GM15510 (cell line): Measurements from ENCODE around the gene AKT2.

Experiments used
- POLR2A ChIP-seq: IDR thresholded peaks from 3 replicates; pipeline ENCODE4 v1.6.1; 2011; ENCODE audit warnings: borderline replicate concordance; ENCODE audit not compliant: insufficient read length; ENCODE audit errors: extremely low read depth

Gene AKT2

DNA sequence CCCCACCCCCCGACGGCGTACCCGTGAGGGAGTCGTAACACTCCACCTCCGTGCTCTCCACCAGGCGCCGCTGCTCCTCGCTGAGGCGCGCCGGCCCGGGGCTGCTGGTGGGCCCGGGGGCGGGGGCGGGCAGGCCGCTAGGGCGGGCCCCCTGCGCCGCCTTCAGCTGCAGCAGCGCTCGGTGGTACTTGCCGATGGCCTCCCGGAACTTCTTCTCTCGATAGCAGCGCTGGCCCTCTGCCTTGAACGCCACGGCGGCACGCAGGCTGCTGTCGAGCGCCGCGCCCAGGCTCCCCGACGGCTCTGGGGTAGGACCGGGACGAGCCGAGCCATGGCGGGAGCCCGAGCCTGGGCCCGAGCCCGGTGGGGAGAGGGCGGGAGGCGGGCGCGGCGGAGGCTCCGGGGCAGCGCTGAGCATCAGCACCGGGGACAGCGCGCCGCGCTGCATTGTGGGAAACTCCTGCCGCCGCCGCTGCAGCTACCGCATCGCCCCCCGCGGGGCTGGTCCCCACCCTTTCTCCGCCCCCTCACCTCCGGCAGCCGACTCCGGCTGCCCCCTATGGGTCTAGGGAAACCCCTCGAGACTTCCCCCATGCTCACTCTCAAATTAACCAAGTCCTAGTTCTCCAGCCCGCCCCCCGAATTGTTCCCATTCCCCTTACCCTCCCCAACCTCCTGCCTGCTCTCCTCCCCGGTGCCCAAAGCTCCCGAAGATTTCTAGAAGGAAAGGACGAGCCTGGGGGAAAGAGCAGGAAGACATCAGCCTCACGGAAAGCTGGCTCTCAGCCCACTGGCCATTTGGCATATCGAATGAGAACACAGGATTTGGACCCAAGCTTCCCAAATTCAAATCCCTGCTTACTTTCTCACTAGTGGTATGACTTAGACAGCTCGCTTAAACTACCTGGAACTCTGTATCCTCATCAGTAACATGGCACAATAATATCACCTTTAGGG, 66.9 kb downstream of the AKT2 start, which contains the start of gene TTC9B:
TTC9B (minus strand) TSS at position 451 of the 957 bp plus-strand sequence; CDS start at position 448, 3 bp downstream.
- TF ChIP-seq POLR2A = no peak

DNA sequence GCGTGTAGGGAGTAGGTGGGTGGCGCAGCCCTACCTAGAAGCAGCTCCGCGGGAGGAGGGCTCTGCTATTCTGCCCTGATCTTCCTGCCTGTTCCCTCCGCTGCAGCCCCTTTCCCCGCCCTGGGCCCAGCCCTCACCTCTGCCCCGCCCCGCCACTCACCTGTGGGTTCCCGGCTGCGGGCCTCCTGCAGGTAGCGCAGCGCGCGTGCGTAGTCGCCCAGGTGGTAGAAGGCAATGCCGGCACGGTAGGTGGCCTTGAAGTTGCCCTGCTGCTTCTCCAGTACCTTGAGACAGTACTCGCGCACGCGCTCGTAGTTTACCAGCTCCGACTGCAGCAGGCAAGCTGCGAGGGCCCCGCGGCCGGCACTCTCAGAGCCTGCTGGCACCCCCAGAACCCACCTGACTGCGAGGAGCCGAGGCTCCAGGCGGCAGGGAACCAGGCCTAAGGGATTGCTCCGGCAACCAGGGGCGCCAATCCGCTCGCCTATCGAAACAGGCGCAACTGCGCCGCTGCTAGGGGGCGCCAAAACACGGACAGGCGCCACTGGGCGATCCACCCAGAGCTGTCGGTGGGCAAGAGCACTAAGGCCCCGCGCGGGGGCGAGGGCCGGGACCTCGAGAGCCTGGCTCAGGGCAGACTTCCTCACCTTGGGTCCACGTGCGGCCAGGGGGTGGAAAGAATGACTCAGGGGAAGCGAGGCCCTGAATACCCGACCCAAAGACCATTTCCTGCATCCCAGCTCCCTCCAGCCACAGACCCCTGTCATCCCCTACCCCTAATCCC, 67.9 kb downstream of the AKT2 start:
- TF ChIP-seq POLR2A = no peak

DNA sequence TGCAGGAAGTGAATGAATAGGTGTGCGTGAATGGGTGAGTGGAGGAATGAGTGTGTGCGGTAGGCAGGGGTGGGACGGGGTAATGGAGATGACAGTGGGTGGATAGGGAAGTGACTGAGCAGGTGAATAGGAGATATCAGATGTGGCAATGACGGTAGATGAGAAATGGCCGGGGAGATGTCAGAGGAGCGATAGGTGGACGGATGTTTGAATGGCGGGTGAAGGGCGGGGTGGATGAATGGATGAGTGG, 68.4 kb downstream of the AKT2 start:
- TF ChIP-seq POLR2A = no peak

DNA sequence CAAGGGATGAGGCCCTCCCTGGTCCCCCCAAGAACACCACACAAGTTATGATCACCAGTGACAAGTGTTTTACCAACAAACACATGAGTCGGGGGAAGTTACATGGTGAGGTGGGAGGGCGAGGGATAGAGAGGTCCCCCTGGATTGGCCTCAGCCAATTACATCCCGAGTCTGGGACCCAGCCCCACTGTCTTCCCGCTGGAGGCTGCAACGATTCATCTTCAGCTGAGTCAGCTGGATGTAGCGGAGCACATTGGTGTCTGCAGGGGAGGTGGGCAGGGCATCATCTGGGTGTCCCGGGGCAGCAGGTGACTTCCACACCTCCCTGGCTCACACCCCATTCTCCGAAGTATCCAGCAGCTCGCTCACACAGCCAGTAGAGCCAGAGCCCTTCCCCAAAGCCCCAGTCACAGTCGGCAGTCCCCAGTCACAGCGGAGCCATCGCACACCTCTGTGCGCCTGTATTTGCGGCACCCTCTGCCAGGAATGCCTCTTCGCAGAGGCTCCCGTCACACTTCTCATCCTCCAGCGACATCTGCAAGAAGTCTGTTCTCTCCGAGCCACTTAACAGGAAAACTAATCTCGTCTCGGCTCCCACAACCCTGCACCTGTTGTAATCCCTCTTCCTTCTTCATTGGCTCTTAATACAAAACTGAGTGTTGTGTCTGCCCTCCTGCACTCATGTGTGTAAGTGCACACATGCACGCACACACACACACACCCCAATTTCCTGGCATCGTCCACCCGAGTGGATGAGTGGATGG, 69.0 kb downstream of the AKT2 start:
- TF ChIP-seq POLR2A = no peak

DNA sequence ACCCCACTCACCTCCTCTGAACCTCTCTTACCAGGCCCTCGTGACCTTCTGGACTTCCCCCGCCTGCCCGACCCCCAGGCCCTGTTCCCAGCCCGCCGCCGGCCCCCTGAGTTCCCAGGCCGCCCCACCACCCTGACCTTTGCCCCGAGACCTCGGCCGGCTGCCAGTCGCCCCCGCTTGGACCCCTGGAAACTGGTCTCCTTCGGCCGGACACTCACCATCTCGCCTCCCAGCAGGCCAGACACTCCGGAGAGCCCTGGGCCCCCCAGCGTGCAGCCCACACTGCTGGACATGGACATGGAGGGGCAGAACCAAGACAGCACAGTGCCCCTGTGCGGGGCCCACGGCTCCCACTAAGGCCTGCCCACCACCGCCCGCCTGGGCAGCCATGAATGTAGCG, 70.2 kb downstream of the AKT2 start:
- no peak for TF ChIP-seq POLR2A

DNA sequence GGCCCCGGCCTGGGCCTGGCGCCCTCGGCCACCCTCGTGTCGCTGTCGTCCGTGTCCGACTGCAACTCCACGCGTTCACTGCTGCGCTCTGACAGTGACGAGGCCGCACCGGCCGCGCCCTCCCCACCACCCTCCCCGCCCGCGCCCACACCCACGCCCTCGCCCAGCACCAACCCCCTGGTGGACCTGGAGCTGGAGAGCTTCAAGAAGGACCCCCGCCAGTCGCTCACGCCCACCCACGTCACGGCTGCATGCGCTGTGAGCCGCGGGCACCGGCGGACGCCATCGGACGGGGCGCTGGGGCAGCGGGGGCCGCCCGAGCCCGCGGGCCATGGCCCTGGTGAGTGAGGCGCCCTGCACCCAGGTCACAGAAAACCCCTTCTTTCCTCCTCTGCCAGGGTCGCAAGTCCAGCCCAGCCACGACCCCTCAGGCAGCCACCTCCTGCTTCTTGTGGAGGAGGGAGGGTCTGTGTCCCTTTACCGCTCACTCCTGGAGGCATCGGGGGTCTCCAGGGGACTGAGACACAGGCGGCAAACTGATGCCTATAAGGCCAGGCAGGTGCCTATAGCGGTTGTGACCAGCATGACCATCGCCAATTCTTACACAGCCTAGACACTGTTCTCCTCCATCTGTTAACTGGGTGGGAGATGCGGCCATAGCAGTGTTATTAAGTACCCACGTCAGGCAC, 71.1 kb downstream of the AKT2 start:
- TF ChIP-seq POLR2A = no peak

DNA sequence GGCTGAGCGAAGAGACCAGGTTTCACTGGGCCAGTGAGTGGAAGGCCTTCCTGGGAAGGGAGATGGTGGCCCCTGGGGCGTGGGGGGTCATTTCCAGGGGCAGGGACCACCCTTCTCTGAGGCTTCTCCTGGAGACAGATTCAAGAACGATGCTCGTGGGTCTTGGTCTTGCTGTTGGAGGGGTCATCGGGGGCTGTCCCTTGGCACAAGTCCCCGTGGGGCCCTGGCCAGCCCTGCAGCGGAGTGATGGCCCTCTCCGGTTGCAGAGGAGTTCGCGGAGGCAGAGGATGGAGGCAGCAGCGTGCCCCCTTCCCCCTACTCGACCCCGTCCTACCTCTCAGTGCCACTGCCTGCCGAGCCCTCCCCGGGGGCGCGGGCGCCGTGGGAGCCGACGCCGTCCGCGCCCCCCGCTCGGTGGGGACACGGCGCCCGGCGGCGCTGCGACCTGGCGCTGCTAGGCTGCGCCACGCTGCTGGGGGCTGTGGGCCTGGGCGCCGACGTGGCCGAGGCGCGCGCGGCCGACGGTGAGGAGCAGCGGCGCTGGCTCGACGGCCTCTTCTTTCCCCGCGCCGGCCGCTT, 71.8 kb downstream of the AKT2 start:
- no peak for TF ChIP-seq POLR2A

DNA sequence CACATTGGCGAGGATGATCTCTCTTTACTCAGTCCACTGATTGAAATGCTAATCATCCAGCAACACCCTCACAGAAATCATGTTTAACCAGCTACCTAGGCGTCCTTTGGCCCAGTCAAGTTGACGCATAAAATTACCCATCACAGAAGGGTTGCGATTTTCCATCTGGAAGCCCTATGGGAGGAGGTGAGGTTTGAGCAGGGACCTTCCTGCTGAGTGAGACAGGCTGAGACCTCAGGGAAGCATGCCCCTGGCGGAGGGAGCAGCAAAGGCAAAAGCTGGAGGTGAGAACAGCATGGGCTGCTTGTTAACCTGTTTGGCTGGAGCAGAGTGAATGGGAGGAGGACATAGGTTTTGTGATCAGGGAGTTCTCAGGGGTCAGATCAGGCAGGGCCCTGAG, 74.3 kb downstream of the AKT2 start:
- no peak for TF ChIP-seq POLR2A

DNA sequence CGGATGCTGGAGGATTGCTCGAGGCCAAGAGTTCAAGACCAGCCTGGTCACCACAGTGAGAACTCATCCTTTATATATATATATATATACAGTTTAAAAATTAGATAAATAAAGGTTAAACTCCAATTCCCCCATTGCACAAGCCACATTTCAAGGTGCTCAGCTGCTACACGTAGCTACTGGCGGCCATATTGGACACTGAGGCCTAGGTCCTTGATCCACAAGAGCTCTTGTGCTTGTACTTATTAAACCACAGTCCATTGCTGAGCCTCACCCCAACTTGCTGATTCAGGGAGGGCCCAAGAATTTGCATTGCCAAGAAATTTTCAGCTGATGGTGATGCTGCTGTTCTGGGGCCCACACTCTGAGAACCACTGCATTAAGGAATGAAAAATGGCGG, 76.5 kb downstream of the AKT2 start:
- TF ChIP-seq POLR2A = no peak

DNA sequence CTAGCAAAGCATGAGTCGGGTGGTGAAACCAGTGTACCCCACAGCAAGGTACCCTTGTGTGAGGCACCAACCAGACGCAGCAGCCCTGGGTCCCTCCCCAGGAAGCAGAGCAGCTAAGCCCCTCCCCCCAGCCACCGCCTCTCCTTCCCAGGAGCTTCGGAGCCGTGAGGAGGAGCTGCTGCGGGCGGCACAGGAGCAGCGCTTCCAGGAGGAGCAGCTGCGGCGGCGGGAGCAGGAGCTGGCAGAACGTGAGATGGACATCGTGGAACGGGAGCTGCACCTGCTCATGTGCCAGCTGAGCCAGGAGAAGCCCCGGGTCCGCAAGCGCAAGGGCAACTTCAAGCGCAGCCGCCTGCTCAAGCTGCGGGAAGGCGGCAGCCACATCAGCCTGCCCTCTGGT, 79.4 kb downstream of the AKT2 start:
- TF ChIP-seq POLR2A = no peak

DNA sequence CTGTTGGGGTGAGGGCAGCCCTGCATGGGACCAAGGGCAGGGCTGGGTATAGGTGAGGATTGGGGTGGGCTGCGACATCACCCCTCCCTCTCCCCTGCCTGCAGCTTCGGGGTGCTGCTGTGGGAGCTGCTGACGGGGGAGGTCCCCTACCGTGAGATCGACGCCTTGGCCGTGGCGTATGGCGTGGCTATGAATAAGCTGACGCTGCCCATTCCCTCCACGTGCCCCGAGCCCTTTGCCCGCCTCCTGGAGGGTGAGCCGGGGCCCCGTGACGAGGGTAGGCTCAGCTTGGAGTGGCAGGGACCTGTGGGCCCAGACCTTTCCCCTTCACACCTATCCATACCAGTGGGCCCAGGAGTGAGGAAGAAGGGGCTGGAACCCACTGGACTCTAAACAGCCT, 80.8 kb downstream of the AKT2 start:
- TF ChIP-seq POLR2A = no peak

DNA sequence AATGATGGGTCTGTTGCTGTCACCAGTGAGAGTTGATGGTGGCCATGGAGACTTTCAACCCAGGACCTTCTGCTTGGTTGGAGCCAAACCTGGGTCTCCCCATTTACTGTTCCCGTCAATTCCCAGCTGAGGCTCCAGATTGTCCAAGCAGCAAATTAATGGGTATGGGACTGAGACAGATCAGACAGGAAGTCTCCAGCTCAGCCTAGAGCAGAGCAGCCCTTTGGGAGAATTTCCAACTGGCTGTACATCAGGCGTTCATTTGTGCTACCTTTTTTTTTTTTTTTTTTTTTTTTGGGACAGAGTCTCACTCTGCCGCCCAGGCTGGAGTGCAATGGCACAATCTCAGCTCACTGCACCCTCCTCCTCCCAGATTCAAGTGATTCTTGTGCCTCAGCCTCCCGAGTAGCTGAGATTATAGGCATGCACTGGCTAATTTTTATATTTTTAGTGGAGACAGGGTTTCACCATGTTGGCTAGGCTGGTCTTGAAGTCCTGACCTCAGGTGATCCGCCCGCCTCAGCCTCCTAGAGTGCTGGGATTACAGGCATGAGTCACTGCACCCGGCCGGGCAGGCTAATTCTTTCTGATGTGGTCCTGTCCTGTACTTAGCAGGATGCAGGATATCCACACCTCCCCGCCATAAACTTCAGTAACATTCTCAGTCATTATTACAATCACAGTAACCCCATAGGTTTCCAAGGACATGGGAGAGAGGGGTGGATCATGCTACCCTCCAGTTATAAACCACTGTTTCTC, 84.6 kb downstream of the AKT2 start:
- no peak for TF ChIP-seq POLR2A

DNA sequence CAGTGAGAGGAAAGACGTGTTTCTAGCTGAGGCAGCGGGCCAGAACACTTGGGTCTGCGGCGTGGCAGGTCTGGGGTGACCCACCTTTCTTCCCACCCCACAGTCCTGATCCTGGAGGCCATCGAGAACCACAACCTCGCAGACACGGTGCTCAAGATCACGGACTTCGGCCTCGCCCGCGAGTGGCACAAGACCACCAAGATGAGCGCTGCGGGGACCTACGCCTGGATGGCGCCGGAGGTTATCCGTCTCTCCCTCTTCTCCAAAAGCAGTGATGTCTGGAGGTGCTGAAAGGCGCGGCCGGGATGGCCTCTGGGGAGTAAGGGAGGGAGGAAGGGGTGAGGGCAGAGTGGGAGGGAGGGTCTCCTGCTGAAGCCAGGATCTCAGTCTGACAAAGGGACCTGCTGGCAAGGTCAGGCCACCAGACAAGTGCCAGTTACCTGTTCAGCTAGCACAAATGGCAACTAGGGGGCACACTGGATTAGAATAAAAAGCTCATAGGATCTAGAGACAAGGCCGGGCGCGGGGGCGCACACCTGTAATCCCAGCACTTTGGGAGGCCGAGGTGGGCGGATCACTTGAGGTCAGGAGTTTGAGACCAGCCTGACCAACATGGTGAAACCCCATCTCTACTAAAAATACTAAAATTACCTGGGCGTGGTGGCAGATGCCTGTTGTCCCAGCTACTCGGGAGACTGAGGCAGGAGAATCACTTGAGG, 86.7 kb downstream of the AKT2 start:
- TF ChIP-seq POLR2A = no peak
